ENCODE data around the gene CBARP.

The CBARP gene

GRCh38 chr19:1229924-1230782 is 7.7 kb downstream of the CBARP start:
- no peak overlapping the region for H3K27ac ChIP-seq (ENCODE audit: extremely low read depth, low read depth, low read length)
- H3K4me3 ChIP-seq (ENCODE audit: low read depth, low read length) = no peak overlapping the region
- ChIA-PET POLR2A (interaction anchor here (1.1 kb wide), 1 partner anchor 39 kb away, joined by 4 read pairs; the partner anchor contains the start of gene CIRBP), CTCF (interaction anchor here (0.8 kb wide), 1 partner anchor 36 kb away, joined by 4 read pairs; no protein-coding TSS in a partner anchor)
- H3K4me1 ChIP-seq (ENCODE audit: control insufficient read depth, insufficient read depth, low read length) = no peaks in the 10 kb centered on the region
- peaks cover 0 to 60% of the 10 kb centered on the region in 2 experiments; a peak in 2 of 3 replicates for H3K36me3 ChIP-seq (ENCODE audit: control insufficient read depth in 2 of 2, insufficient read depth in 1 of 2, low read length in 2 of 2)
- H3K9me3 ChIP-seq (ENCODE audit: control insufficient read depth, insufficient read depth, low read depth, low read length) = no peaks in the 10 kb centered on the region
- TF ChIP-seq ZNF561 (tag by site-specific recombination; IDR thresholded peaks at IDR 0.05; ENCODE audit: borderline replicate concordance) (no peak), ZNF324 (tag by site-specific recombination; IDR thresholded peaks at IDR 0.05) (no peak), ZNF600 (tag by site-specific recombination; IDR thresholded peaks at IDR 0.05) (peak; percentile 79), ZBTB48 (tag by site-specific recombination; IDR thresholded peaks at IDR 0.05) (no peak), ZNF155 (tag by site-specific recombination; IDR thresholded peaks at IDR 0.05) (no peak)

DNA sequence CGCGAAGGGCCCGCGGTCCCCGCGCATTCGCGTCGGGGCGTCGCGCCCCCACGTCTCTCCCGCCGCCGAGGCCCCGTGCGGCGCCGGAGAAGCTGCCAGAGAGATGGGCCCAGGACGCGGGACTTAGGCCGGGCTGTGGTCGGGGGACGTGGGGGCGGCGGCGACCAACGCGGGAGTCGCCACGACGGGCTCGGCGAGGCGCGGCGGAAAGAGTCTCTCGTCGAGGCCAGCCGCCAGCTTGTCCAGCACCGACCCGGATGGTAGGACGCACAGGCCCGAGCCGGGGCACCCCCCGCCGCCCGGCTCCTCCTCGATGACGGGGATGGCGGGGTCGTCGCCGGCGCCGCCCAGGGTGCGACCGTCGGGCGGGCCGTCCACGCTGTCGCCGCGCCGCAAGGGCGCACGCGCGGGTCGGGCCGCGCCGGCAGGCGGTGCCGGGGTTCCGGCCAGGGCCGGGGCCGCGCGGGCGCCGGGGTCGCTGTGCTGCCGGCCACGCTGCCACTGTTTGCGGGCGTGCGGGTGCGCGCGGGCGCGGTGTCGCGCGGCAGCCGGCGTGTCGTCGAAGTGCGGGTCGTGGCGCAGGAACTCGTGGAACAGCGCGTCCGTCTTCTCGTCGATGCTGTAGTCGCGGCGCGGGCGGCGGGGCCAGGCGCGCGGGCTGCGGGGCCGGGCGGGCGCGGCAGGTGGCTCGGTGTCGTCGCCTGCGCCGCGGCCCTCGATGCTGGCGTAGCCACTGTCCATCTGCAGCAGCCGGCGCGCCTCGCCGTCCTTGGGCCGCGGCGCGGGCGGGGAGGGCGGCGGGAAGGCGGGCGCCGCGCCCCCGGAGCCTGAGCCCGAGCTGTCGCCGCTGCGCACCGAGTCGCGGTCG is 8.5 kb downstream of the CBARP start:
- Histone ChIP-seq H3K27ac (ENCODE audit: extremely low read depth, low read depth, low read length) (no peak overlapping the region), H3K4me1 (ENCODE audit: control insufficient read depth, insufficient read depth, low read length) (no peaks in the 10 kb centered on the region), H3K9me3 (ENCODE audit: control insufficient read depth, insufficient read depth, low read depth, low read length) (no peaks in the 10 kb centered on the region), H3K36me3 (ENCODE audit: control insufficient read depth in 2 of 2, insufficient read depth in 1 of 2, low read length in 2 of 2) (peaks cover 0 to 62% of the 10 kb centered on the region in 2 experiments; a peak in 2 of 3 replicates), H3K4me3 (ENCODE audit: low read depth, low read length) (no peak overlapping the region)
- TF ChIP-seq INSM2 (tag by site-specific recombination; IDR thresholded peaks at IDR 0.05) = no peak
- no peak for TF ChIP-seq PRDM6 (tag by site-specific recombination; IDR thresholded peaks at IDR 0.05)
- no peak for TF ChIP-seq KLF8 (tag by site-specific recombination; IDR thresholded peaks at IDR 0.05)
- TF ChIP-seq ZNF404 (tag by site-specific recombination; IDR thresholded peaks at IDR 0.05) = no peak
- TF ChIP-seq ZNF239 (tag by site-specific recombination; IDR thresholded peaks at IDR 0.05) = no peak
- TF ChIP-seq ZNF830 (tag by site-specific recombination; IDR thresholded peaks at IDR 0.05; ENCODE audit: low read depth) = no peak
- POLR2A ChIA-PET = interaction anchor here (1.1 kb wide), 1 partner anchor 40 kb away, joined by 4 read pairs; the partner anchor contains the start of gene CIRBP
- CTCF ChIA-PET = no interaction called here

DNA sequence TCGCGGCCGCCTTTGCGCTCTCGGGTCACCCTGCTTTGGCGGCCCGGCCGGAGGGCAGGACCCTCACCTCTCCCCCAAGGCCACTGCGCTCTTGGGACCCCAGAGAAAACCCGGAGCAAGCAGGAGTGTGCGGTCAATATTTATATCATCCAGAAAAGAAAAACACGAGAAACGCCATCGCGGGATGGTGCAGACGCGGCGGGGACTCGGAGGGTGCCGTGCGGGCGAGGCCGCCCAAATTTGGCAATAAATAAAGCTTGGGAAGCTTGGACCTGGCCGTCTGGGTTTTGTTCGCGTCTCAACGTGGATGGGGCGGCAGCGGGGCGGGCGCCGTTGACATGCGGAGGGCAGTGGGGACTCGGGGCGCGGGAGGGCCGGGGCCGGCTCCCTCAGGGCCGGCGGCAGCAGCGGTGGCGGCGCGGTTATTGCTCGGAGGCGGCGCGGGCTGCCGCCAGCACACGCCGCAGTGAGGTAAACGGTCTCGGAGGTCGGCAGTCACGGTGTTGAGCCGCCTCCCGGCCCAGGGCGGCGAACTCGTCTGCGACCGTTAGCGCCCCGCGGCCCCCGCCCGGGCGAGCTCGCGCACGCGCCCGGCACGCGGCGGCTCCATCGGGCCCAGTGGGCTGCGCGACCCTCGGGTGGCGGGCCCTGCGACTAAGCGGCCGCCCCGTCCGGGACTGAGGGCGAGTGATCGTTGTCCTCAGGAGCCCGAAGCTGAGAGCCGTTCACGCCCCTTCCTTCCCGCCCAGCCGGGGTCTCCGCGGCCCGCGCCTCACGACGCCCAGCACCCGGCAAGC is 9.4 kb downstream of the CBARP start:
- Histone ChIP-seq H3K36me3 (ENCODE audit: control insufficient read depth in 2 of 2, insufficient read depth in 1 of 2, low read length in 2 of 2) (peaks cover 0 to 64% of the 10 kb centered on the region in 2 experiments; a peak in 2 of 3 replicates), H3K4me1 (ENCODE audit: control insufficient read depth, insufficient read depth, low read length) (no peaks in the 10 kb centered on the region), H3K4me3 (ENCODE audit: low read depth, low read length) (no peak overlapping the region), H3K27ac (ENCODE audit: extremely low read depth, low read depth, low read length) (no peak overlapping the region), H3K9me3 (ENCODE audit: control insufficient read depth, insufficient read depth, low read depth, low read length) (no peaks in the 10 kb centered on the region)
- ChIA-PET CTCF (interaction anchor here (0.6 kb wide), 2 partner anchors 41 to 125 kb away, joined by 3 read pairs; partner anchors contain the start of genes CIRBP and GPX4), POLR2A (no interaction called here)
- TF ChIP-seq ZNF701 (tag by site-specific recombination; IDR thresholded peaks at IDR 0.05) (no peak), SCRT2 (tag by site-specific recombination; IDR thresholded peaks at IDR 0.05) (no peak)

Measured in HEK293 (cell line).